ENCODE data around the gene AP4B1.
"Not testable (repeated sequence)": the region's sequence is repeated elsewhere in the genome, so short reads cannot be mapped to it uniquely, and the experiment has no call there.

AP4B1 gene

GRCh38 chr1:113904674-113905434 lies at the start of gene AP4B1, which contains the start of gene DCLRE1B:
AP4B1 (minus strand) TSS chr1:113904799; CDS start chr1:113904717, 82 bp downstream.
DCLRE1B (plus strand) TSS chr1:113905326; CDS start chr1:113905587, 261 bp downstream.
- peak; percentile 100 for DNase-seq

- no peak for DNase-seq
Measured at GRCh38 chr1:113951719-113952118, 47.1 kb upstream of the AP4B1 start.

GRCh38 chr1:113950908-113951307 lies 46.3 kb upstream of the AP4B1 start:
- no peak for DNase-seq

GRCh38 chr1:113949007-113949406 lies 44.4 kb upstream of the AP4B1 start:
- DNase-seq, result peak; percentile 27

GRCh38 chr1:113948151-113948550 lies 43.6 kb upstream of the AP4B1 start:
- not testable (repeated sequence) for DNase-seq

GRCh38 chr1:113947388-113948107 lies 42.9 kb upstream of the AP4B1 start:
- DNase-seq, result no peak

- no peak for DNase-seq
Measured at GRCh38 chr1:113946678-113947387, 42.2 kb upstream of the AP4B1 start.

- DNase-seq, result no peak
Measured at GRCh38 chr1:113946112-113946511, 41.5 kb upstream of the AP4B1 start.

- no peak for DNase-seq
Measured at GRCh38 chr1:113945329-113945728, 40.7 kb upstream of the AP4B1 start.

- DNase-seq, result peak; percentile 96
Measured at GRCh38 chr1:113943028-113943811, 38.6 kb upstream of the AP4B1 start.

GRCh38 chr1:113942527-113942926 lies 37.9 kb upstream of the AP4B1 start:
- DNase-seq, result no peak

GRCh38 chr1:113941245-113941559 lies 36.6 kb upstream of the AP4B1 start:
- DNase-seq, result no peak

GRCh38 chr1:113940365-113941244 lies 36.0 kb upstream of the AP4B1 start:
- peak; percentile 95 for DNase-seq

GRCh38 chr1:113938192-113938591 lies 33.6 kb upstream of the AP4B1 start:
- no peak for DNase-seq

- no peak for DNase-seq
Measured at GRCh38 chr1:113937146-113937545, 32.5 kb upstream of the AP4B1 start.

GRCh38 chr1:113935970-113936369 lies 31.4 kb upstream of the AP4B1 start:
- DNase-seq, result no peak

GRCh38 chr1:113935176-113935575 lies 30.6 kb upstream of the AP4B1 start:
- DNase-seq, result no peak

GRCh38 chr1:113934511-113935055 lies 30.0 kb upstream of the AP4B1 start:
- DNase-seq, result no peak

- DNase-seq, result no peak
Measured at GRCh38 chr1:113934006-113934405, 29.4 kb upstream of the AP4B1 start.

GRCh38 chr1:113931451-113931851 lies 26.9 kb upstream of the AP4B1 start:
- peak; percentile 48 for DNase-seq

GRCh38 chr1:113930499-113931161 lies 26.0 kb upstream of the AP4B1 start:
- DNase-seq, result peak; percentile 62

All from MV-4-11 (cell line).